Activated T-cell treated with anti-CD3 and anti-CD28 coated beads, Interleukin-2, amount 50 U/mL, for 4 hours (primary cell): ENCODE data around the gene TESMIN. TPM values are rescaled to one million over a fixed set of nuclear protein-coding genes. Genes with fewer than 3 reads are reported as not detected.
A peak's percentile ranks its signal among the peaks of the same experiment; 100 is the strongest.

ENCODE experiments used
- ATAC-seq, 2 donors: fragments of 200-7000 bp; cut with Tn5 transposase; one replicate each; pipeline ENCODE4 v1.10.0; 2021
- DNase-seq: peaks from one replicate; pipeline ENCODE4 v3.0.0-alpha.2; 2020
- H3K27me3 Mint-ChIP-seq: one replicate; pipeline ENCODE4 v1.8.0; 2021; ENCODE audit warnings: low read depth, mixed read lengths
- H3K36me3 Mint-ChIP-seq: one replicate; pipeline ENCODE4 v1.8.0; 2022; ENCODE audit warnings: mixed read lengths; ENCODE audit not compliant: insufficient read depth
- H3K4me1 Mint-ChIP-seq: one replicate; pipeline ENCODE4 v1.8.0; 2021; ENCODE audit warnings: low read depth, mixed read lengths
- H3K4me3 Mint-ChIP-seq: one replicate; pipeline ENCODE4 v1.8.0; 2021; ENCODE audit warnings: mild to moderate bottlenecking, moderate library complexity, mixed read lengths
- H3K9me3 Mint-ChIP-seq: one replicate; pipeline ENCODE4 v1.8.0; 2021; ENCODE audit warnings: mixed read lengths
- total RNA-seq, 3 donors: library from RNA; stranded (reverse); gene quantifications; one replicate each; pipeline ENCODE4 v1.2.1, GENCODE V29; 2021

Gene TESMIN
- total RNA-seq, 3 donors from 2014 or later: 0.55 to 0.94 (median 0.65) TPM

GRCh38 chr11:68749229-68750123 is 1.8 kb downstream of the TESMIN start:
- no peaks in the 10 kb centered on the region for H3K27me3 Mint-ChIP-seq
- DNase-seq (no peak), ATAC-seq (no peak)
- no peaks in the 10 kb centered on the region for H3K9me3 Mint-ChIP-seq
- peaks cover 13% of the 10 kb centered on the region for H3K4me1 Mint-ChIP-seq
- H3K4me3 Mint-ChIP-seq: peak overlapping the region; percentile 59
- no peaks in the 10 kb centered on the region for H3K36me3 Mint-ChIP-seq

- ATAC-seq (no peak), DNase-seq (no peak)
- Mint-ChIP-seq H3K36me3 (no peaks in the 10 kb centered on the region), H3K4me3 (no peak overlapping the region), H3K27me3 (no peaks in the 10 kb centered on the region), H3K9me3 (no peaks in the 10 kb centered on the region), H3K4me1 (peaks cover 13% of the 10 kb centered on the region)
These were observed 3.3 kb downstream of the TESMIN start for GRCh38 chr11:68748061-68748460.

GRCh38 chr11:68743539-68743938 is 7.8 kb downstream of the TESMIN start:
- Mint-ChIP-seq H3K4me1 (no peaks in the 10 kb centered on the region), H3K36me3 (peaks cover 2% of the 10 kb centered on the region), H3K4me3 (no peak overlapping the region), H3K27me3 (no peaks in the 10 kb centered on the region), H3K9me3 (no peaks in the 10 kb centered on the region)
- DNase-seq (no peak), ATAC-seq (no peak)

- no peak overlapping the region for H3K4me3 Mint-ChIP-seq
- H3K4me1 Mint-ChIP-seq: no peaks in the 10 kb centered on the region
- DNase-seq (no peak), ATAC-seq (no peak)
- H3K27me3 Mint-ChIP-seq: no peaks in the 10 kb centered on the region
- H3K36me3 Mint-ChIP-seq: peaks cover 2% of the 10 kb centered on the region
- H3K9me3 Mint-ChIP-seq: no peaks in the 10 kb centered on the region
These were observed 9.9 kb downstream of the TESMIN start for GRCh38 chr11:68741463-68741862.

- H3K27me3 Mint-ChIP-seq: no peaks in the 10 kb centered on the region
- H3K9me3 Mint-ChIP-seq: no peaks in the 10 kb centered on the region
- DNase-seq (no peak), ATAC-seq (no peak)
- peaks cover 12% of the 10 kb centered on the region for H3K36me3 Mint-ChIP-seq
- H3K4me3 Mint-ChIP-seq: no peak overlapping the region
- no peaks in the 10 kb centered on the region for H3K4me1 Mint-ChIP-seq
These were observed 15.7 kb downstream of the TESMIN start for GRCh38 chr11:68735646-68736045.

- Mint-ChIP-seq H3K9me3 (no peaks in the 10 kb centered on the region), H3K27me3 (no peaks in the 10 kb centered on the region), H3K4me1 (no peaks in the 10 kb centered on the region), H3K4me3 (no peak overlapping the region), H3K36me3 (peaks cover 12% of the 10 kb centered on the region)
- DNase-seq: no peak
- ATAC-seq: no peak
These were observed 16.2 kb downstream of the TESMIN start for GRCh38 chr11:68735125-68735524.

- ATAC-seq: no peak
- H3K9me3 Mint-ChIP-seq: no peaks in the 10 kb centered on the region
- H3K4me1 Mint-ChIP-seq: no peaks in the 10 kb centered on the region
These were observed 17.2 kb downstream of the TESMIN start for GRCh38 chr11:68734111-68734510.

GRCh38 chr11:68727783-68728182 is 23.5 kb downstream of the TESMIN start:
- no peak for ATAC-seq
- no peaks in the 10 kb centered on the region for H3K4me1 Mint-ChIP-seq

More at GRCh38 chr11:68734111-68734510, 17.2 kb downstream of the TESMIN start:
- no peak overlapping the region for H3K4me3 Mint-ChIP-seq
- DNase-seq: no peak
- no peaks in the 10 kb centered on the region for H3K27me3 Mint-ChIP-seq
- H3K36me3 Mint-ChIP-seq: peaks cover 12% of the 10 kb centered on the region

GRCh38 chr11:68724293-68724692 is 27.0 kb downstream of the TESMIN start:
- H3K4me3 Mint-ChIP-seq: no peak overlapping the region
- H3K27me3 Mint-ChIP-seq: peaks cover 7% of the 10 kb centered on the region
- H3K4me1 Mint-ChIP-seq: no peaks in the 10 kb centered on the region
- DNase-seq (no peak), ATAC-seq (no peak)
- peaks cover 13% of the 10 kb centered on the region for H3K9me3 Mint-ChIP-seq
- peaks cover 14% of the 10 kb centered on the region for H3K36me3 Mint-ChIP-seq

More at GRCh38 chr11:68727783-68728182, 23.5 kb downstream of the TESMIN start:
- no peak for DNase-seq
- H3K4me3 Mint-ChIP-seq: no peak overlapping the region
- peaks cover 4% of the 10 kb centered on the region for H3K36me3 Mint-ChIP-seq
- H3K27me3 Mint-ChIP-seq: no peaks in the 10 kb centered on the region
- no peaks in the 10 kb centered on the region for H3K9me3 Mint-ChIP-seq

GRCh38 chr11:68722143-68722542 is 29.2 kb downstream of the TESMIN start:
- Mint-ChIP-seq H3K9me3 (peaks cover 17% of the 10 kb centered on the region), H3K4me3 (no peak overlapping the region)
- DNase-seq: no peak

GRCh38 chr11:68721075-68721474 is 30.2 kb downstream of the TESMIN start:
- DNase-seq: no peak
- Mint-ChIP-seq H3K9me3 (peaks cover 17% of the 10 kb centered on the region), H3K4me1 (no peaks in the 10 kb centered on the region), H3K36me3 (peaks cover 16% of the 10 kb centered on the region), H3K27me3 (peaks cover 7% of the 10 kb centered on the region), H3K4me3 (no peak overlapping the region)
- ATAC-seq: no peak

More at GRCh38 chr11:68722143-68722542, 29.2 kb downstream of the TESMIN start:
- peaks cover 7% of the 10 kb centered on the region for H3K27me3 Mint-ChIP-seq
- no peaks in the 10 kb centered on the region for H3K4me1 Mint-ChIP-seq
- peaks cover 14% of the 10 kb centered on the region for H3K36me3 Mint-ChIP-seq
- ATAC-seq: no peak

- no peak for DNase-seq
- H3K36me3 Mint-ChIP-seq: peaks cover 17% of the 10 kb centered on the region
- H3K27me3 Mint-ChIP-seq: peaks cover 3% of the 10 kb centered on the region
- H3K4me1 Mint-ChIP-seq: no peaks in the 10 kb centered on the region
- no peak overlapping the region for H3K4me3 Mint-ChIP-seq
- H3K9me3 Mint-ChIP-seq: peaks cover 17% of the 10 kb centered on the region
- no peak for ATAC-seq
These were observed 35.7 kb downstream of the TESMIN start for GRCh38 chr11:68715456-68716122.

- ATAC-seq (no peak), DNase-seq (no peak)
- no peak overlapping the region for H3K4me3 Mint-ChIP-seq
- H3K27me3 Mint-ChIP-seq: no peaks in the 10 kb centered on the region
- peaks cover 9% of the 10 kb centered on the region for H3K36me3 Mint-ChIP-seq
- peaks cover 4% of the 10 kb centered on the region for H3K9me3 Mint-ChIP-seq
- H3K4me1 Mint-ChIP-seq: no peaks in the 10 kb centered on the region
These were observed 37.1 kb downstream of the TESMIN start for GRCh38 chr11:68714060-68714856.

- Mint-ChIP-seq H3K4me1 (no peaks in the 10 kb centered on the region), H3K27me3 (no peaks in the 10 kb centered on the region), H3K36me3 (peaks cover 7% of the 10 kb centered on the region), H3K9me3 (no peaks in the 10 kb centered on the region), H3K4me3 (no peak overlapping the region)
- ATAC-seq (no peak), DNase-seq (no peak)
These were observed 40.2 kb downstream of the TESMIN start for GRCh38 chr11:68711114-68711513.
